ENCODE measurements around the gene CBL.

GRCh38 chr11:119209186-119209585, 3.0 kb downstream of the CBL start:
- TF ChIP-seq POLR2AphosphoS5 (IDR thresholded peaks at IDR 0.05; ENCODE audit: insufficient read depth in 1 of 2, low read depth in 1 of 2) (no peak), CTCF (IDR thresholded peaks at IDR 0.05) (no peak)
